BLaER1 (cell line): ENCODE data around the gene GLIPR1L1.

Experiments used
- H3K27ac ChIP-seq: shearing (Covaris generic); formaldehyde crosslinking; 2 replicates; pipeline ENCODE4 v1.8.1; 2022
- H3K27me3 ChIP-seq: shearing (Covaris generic); formaldehyde crosslinking; 2 replicates; pipeline ENCODE4 v1.8.1; 2022
- H3K36me3 ChIP-seq: shearing (Covaris generic); formaldehyde crosslinking; 2 replicates; pipeline ENCODE4 v1.8.1; 2022
- H3K4me1 ChIP-seq: shearing (Covaris generic); formaldehyde crosslinking; 2 replicates; pipeline ENCODE4 v1.8.1; 2022
- H3K4me2 ChIP-seq: shearing (Covaris generic); formaldehyde crosslinking; 2 replicates; pipeline ENCODE4 v1.8.1; 2022
- H3K4me3 ChIP-seq: shearing (Covaris generic); formaldehyde crosslinking; 2 replicates; pipeline ENCODE4 v1.8.1; 2022
- H3K9ac ChIP-seq: shearing (Covaris generic); formaldehyde crosslinking; 2 replicates; pipeline ENCODE4 v1.8.1; 2022
- H3K9me3 ChIP-seq: shearing (Covaris generic); formaldehyde crosslinking; 2 replicates; pipeline ENCODE4 v1.8.1; 2022
- H4K20me1 ChIP-seq: shearing (Covaris generic); formaldehyde crosslinking; 2 replicates; pipeline ENCODE4 v1.8.1; 2022
- Cebpa-rat ChIP-seq: shearing (Covaris generic); IDR thresholded peaks from 2 replicates; pipeline ENCODE4 v1.8.1; 2022

GLIPR1L1 gene

GRCh38 chr12:75334384-75335030, at the start of gene GLIPR1L1:
TSS of gene GLIPR1L1 (plus strand) at chr12:75334670. CDS start at chr12:75334729, 59 bp downstream.
- no peaks in the 10 kb centered on the region for H3K27me3 ChIP-seq
- H3K4me2 ChIP-seq, result no peak within 1 kb of the TSS
- H3K36me3 ChIP-seq, result no peaks in the 10 kb centered on the region
- peaks cover 5% of the 10 kb centered on the region; the same call in 1 of the 2 replicates for H3K4me1 ChIP-seq
- H3K4me3 ChIP-seq, result no peak within 1 kb of the TSS
- H3K27ac ChIP-seq, result no peak within 1 kb of the TSS
- no peaks in the 10 kb centered on the region; the same call in 1 of the 2 replicates for H3K9me3 ChIP-seq
- no peak within 1 kb of the TSS for H3K9ac ChIP-seq
- H4K20me1 ChIP-seq, result no peaks in the 10 kb centered on the region
- TF ChIP-seq Cebpa-rat, result no peak

GRCh38 chr12:75288860-75289259, 45.6 kb upstream of the GLIPR1L1 start:
- H3K9ac ChIP-seq, result no peak overlapping the region
- TF ChIP-seq Cebpa-rat, result no peak
- H3K4me1 ChIP-seq, result no peaks in the 10 kb centered on the region
- H3K27ac ChIP-seq, result no peak overlapping the region
- H4K20me1 ChIP-seq, result no peaks in the 10 kb centered on the region
- no peaks in the 10 kb centered on the region for H3K9me3 ChIP-seq
- no peaks in the 10 kb centered on the region for H3K27me3 ChIP-seq
- H3K4me3 ChIP-seq, result no peak overlapping the region
- H3K4me2 ChIP-seq, result no peak overlapping the region
- H3K36me3 ChIP-seq, result no peaks in the 10 kb centered on the region

DNA sequence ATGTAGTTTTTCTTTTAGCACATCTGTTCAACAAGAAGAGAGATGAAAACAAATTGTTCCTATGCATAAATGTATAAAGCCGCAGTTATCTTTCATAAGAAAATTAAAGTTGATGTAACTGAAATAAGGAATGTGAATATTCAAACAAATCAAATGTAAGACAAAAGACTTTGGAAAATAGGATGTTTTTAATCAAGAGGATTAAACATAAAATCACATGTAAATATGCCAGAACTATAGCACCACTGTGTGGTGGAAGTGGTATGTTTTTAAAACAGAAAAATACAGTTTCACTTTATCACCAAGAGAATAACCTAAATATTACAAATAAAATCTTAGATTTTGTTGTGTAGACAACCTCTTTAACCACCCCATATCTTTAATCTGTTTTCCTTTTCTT, 44.7 kb upstream of the GLIPR1L1 start:
- Histone ChIP-seq H3K9me3 (no peaks in the 10 kb centered on the region), H3K4me2 (no peak overlapping the region), H3K36me3 (no peaks in the 10 kb centered on the region), H3K27me3 (no peaks in the 10 kb centered on the region), H3K27ac (no peak overlapping the region), H3K9ac (no peak overlapping the region), H4K20me1 (no peaks in the 10 kb centered on the region), H3K4me3 (no peak overlapping the region), H3K4me1 (no peaks in the 10 kb centered on the region)
- TF ChIP-seq Cebpa-rat, result no peak

DNA sequence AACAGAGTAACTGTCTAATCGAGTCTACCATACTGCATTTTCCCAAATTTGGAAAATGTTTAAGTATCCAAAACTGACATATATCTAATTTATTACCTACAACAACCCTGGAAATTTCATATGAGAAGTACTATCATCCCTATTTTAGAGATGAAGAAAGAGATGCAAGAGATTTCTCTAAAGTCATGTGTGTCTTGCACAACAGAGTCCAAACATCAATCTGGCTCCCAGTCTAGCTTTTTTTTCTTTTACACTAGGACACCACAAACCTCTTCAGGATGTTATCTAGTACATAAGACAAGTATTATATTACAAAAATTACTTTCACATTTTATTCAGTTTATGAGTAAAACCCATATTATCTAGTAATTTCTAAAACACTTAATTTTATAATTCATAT, 43.5 kb upstream of the GLIPR1L1 start:
- H3K36me3 ChIP-seq, result no peaks in the 10 kb centered on the region
- no peaks in the 10 kb centered on the region for H4K20me1 ChIP-seq
- H3K4me2 ChIP-seq, result no peak overlapping the region
- H3K27me3 ChIP-seq, result no peaks in the 10 kb centered on the region
- H3K9ac ChIP-seq, result no peak overlapping the region
- no peak for TF ChIP-seq Cebpa-rat
- H3K4me1 ChIP-seq, result no peaks in the 10 kb centered on the region
- H3K4me3 ChIP-seq, result no peak overlapping the region
- no peak overlapping the region for H3K27ac ChIP-seq
- no peaks in the 10 kb centered on the region for H3K9me3 ChIP-seq

GRCh38 chr12:75294336-75294735, 40.1 kb upstream of the GLIPR1L1 start:
- Histone ChIP-seq H3K9ac (no peak overlapping the region), H3K36me3 (no peaks in the 10 kb centered on the region), H3K4me2 (no peak overlapping the region), H3K27ac (no peak overlapping the region), H3K4me3 (no peak overlapping the region), H3K4me1 (no peaks in the 10 kb centered on the region), H4K20me1 (no peaks in the 10 kb centered on the region), H3K27me3 (no peaks in the 10 kb centered on the region), H3K9me3 (no peaks in the 10 kb centered on the region)
- TF ChIP-seq Cebpa-rat, result no peak

GRCh38 chr12:75294797-75295196, 39.7 kb upstream of the GLIPR1L1 start:
- no peak overlapping the region for H3K9ac ChIP-seq
- H3K27me3 ChIP-seq, result no peaks in the 10 kb centered on the region
- H3K4me1 ChIP-seq, result no peaks in the 10 kb centered on the region
- no peak overlapping the region for H3K4me3 ChIP-seq
- no peaks in the 10 kb centered on the region for H3K36me3 ChIP-seq
- no peaks in the 10 kb centered on the region for H4K20me1 ChIP-seq
- H3K9me3 ChIP-seq, result no peaks in the 10 kb centered on the region
- no peak for TF ChIP-seq Cebpa-rat
- no peak overlapping the region for H3K27ac ChIP-seq
- no peak overlapping the region for H3K4me2 ChIP-seq

DNA sequence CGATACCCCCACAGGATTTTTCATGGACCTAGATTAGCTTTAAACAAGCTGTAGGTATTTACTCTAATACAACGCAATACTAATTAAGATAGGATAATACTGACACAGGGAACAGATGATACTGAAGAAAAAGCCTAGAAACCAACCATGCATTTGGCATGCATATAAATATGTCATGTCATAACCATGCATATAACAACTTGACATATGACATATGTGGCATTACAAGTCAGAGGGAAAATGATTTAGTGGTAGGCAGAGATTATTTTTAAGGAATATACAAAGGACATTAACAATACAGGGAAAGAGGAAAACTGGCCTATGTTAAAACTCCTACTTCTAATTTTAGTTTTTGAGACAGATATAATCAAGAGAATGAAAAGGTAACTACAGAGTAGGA, 32.2 kb upstream of the GLIPR1L1 start:
- H3K9me3 ChIP-seq, result no peaks in the 10 kb centered on the region
- H3K9ac ChIP-seq, result no peak overlapping the region
- no peaks in the 10 kb centered on the region for H3K4me1 ChIP-seq
- no peak overlapping the region for H3K4me2 ChIP-seq
- H3K36me3 ChIP-seq, result no peaks in the 10 kb centered on the region
- H4K20me1 ChIP-seq, result no peaks in the 10 kb centered on the region
- TF ChIP-seq Cebpa-rat, result no peak
- no peaks in the 10 kb centered on the region for H3K27me3 ChIP-seq
- H3K4me3 ChIP-seq, result no peak overlapping the region
- H3K27ac ChIP-seq, result no peak overlapping the region

- H4K20me1 ChIP-seq, result no peaks in the 10 kb centered on the region
- H3K4me1 ChIP-seq, result no peaks in the 10 kb centered on the region
- no peak for TF ChIP-seq Cebpa-rat
- H3K9ac ChIP-seq, result no peak overlapping the region
- no peaks in the 10 kb centered on the region for H3K9me3 ChIP-seq
- no peak overlapping the region for H3K4me3 ChIP-seq
- no peak overlapping the region for H3K27ac ChIP-seq
- H3K36me3 ChIP-seq, result no peaks in the 10 kb centered on the region
- H3K27me3 ChIP-seq, result no peaks in the 10 kb centered on the region
- H3K4me2 ChIP-seq, result no peak overlapping the region
Measured at GRCh38 chr12:75302781-75303180, 31.7 kb upstream of the GLIPR1L1 start.

DNA sequence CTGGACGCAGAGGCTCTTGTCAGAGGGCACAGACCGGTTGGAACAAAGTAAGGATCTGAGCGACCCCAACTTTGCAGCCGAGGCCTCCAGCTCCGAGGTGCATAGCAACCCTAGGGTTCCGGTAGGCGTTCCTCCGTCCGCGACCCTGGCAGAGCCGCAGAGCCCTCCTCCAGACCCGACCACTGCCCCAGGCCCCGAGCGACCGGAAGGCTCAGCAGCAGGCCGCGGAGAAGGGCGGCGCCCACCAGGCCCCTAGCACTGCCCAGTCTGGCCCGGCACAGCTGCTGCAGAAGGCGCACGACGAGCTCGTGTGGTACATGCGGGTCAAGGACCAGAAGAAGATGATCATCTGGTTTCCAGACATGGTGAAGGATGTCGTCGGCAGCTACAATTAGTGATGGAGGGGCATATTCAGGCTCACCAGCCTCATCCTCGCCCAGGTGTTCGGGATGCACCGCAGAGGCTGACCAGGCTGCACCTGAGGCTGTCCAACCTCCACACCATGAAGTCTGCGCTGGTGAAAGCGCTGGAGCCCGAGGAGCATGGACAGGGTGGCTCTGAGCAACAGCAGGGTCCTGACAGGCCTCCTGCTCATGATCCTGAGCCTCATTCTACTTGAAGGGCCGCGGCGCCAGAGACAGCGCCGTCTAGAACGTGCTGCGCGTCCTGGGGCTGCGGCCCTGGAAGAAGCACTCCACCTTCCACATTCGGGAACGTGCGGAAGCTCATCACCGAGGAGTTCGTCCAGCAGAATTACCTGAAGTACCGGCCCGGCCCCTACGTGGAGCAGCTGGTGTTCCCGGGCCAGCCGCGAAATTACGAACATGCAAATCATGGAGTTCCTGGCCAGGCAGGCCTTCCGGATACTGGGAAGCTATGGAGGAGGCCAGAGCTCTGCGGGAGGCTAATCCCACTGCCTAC, 28.8 kb upstream of the GLIPR1L1 start:
- Histone ChIP-seq H3K27ac (no peak overlapping the region), H3K36me3 (no peaks in the 10 kb centered on the region)

DNA sequence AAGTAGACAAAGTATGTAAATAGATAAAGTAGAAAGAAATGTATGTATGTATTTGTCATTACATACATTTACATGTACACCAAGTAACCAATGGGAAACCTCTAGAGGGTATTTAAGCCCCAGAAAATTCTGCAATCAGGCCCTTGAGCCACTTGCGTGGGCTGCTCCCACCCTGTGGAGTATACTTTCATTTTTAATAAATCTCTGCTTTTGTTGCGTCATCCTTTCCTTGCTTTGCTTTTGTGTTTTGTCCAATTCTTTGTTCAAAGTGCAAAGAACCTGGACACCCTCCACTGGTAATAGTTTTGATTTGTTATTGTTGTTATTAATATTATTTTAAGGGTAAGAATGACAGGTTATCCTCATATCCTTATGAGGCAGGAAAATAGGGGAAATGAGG, 26.2 kb upstream of the GLIPR1L1 start:
- Histone ChIP-seq H3K27me3 (no peaks in the 10 kb centered on the region), H3K4me3 (no peak overlapping the region), H3K9me3 (no peaks in the 10 kb centered on the region), H3K4me2 (no peak overlapping the region), H3K9ac (no peak overlapping the region), H3K4me1 (no peaks in the 10 kb centered on the region), H4K20me1 (no peaks in the 10 kb centered on the region), H3K36me3 (no peaks in the 10 kb centered on the region), H3K27ac (no peak overlapping the region)
- no peak for TF ChIP-seq Cebpa-rat

More for the DNA sequence above, 28.8 kb upstream of the GLIPR1L1 start:
- no peak overlapping the region for H3K9ac ChIP-seq
- H3K4me1 ChIP-seq, result no peaks in the 10 kb centered on the region
- TF ChIP-seq Cebpa-rat, result no peak
- H3K27me3 ChIP-seq, result no peaks in the 10 kb centered on the region
- no peaks in the 10 kb centered on the region for H4K20me1 ChIP-seq
- no peak overlapping the region for H3K4me2 ChIP-seq
- H3K9me3 ChIP-seq, result no peaks in the 10 kb centered on the region
- H3K4me3 ChIP-seq, result no peak overlapping the region
